ENCODE measurements around the gene GLP1R.

DNA sequence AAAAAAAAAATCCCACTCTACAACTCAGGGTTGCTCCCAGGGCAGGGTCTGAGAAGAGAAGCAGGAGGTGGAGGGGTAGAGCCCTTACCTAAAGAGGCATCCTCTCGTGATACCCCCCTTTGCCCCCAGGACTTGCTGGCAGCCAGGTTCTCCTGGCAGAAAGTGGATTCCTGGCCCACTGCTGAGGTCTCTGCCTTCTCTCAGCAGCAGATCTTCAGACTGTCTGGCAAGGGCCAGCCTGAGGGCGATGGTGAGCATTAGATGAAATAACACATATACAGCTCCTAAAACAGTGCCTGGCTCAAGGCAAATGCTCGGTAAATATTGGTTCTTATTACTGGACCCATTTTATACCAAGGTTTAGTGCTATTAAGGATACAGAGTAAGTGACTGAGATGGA is 4.8 kb upstream of the GLP1R start:
- TF ChIP-seq, protein P1, sequence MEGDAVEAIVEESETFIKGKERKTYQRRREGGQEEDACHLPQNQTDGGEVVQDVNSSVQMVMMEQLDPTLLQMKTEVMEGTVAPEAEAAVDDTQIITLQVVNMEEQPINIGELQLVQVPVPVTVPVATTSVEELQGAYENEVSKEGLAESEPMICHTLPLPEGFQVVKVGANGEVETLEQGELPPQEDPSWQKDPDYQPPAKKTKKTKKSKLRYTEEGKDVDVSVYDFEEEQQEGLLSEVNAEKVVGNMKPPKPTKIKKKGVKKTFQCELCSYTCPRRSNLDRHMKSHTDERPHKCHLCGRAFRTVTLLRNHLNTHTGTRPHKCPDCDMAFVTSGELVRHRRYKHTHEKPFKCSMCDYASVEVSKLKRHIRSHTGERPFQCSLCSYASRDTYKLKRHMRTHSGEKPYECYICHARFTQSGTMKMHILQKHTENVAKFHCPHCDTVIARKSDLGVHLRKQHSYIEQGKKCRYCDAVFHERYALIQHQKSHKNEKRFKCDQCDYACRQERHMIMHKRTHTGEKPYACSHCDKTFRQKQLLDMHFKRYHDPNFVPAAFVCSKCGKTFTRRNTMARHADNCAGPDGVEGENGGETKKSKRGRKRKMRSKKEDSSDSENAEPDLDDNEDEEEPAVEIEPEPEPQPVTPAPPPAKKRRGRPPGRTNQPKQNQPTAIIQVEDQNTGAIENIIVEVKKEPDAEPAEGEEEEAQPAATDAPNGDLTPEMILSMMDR (IDR thresholded peaks at IDR 0.05), result no peak
- no peak for TF ChIP-seq POLR2A (IDR thresholded peaks at IDR 0.05)

All from breast epithelium (tissue), 3 donors.